Kidney (tissue), 22 donors: Measurements from ENCODE around the gene CD58. TPM values are rescaled to one million over a fixed set of nuclear protein-coding genes. Genes with fewer than 3 reads are reported as not detected.
"Not testable (repeated sequence)": the region's sequence is repeated elsewhere in the genome, so short reads cannot be mapped to it uniquely, and the experiment has no call there.

Experiments
- DNase-seq, 5 donors: peaks; one replicate each; pipeline ENCODE4 v3.0.0-alpha.2; 2013 to 2020
- FAIRE-seq: peaks from 2 replicates; lab custom pipeline; 2012; peaks lifted over from hg19 to GRCh38; lab: Jason Lieb, UNC
- H3K27ac ChIP-seq, 2 donors: one replicate each; pipeline ENCODE4 v1.7.0; 2013; ENCODE audit warnings: low read depth in 2 of 2, low read length in 2 of 2, inconsistent platforms in 1 of 2
- H3K27me3 ChIP-seq: one replicate; pipeline ENCODE4 v1.7.1; 2013; ENCODE audit warnings: low read length, inconsistent platforms; ENCODE audit not compliant: control insufficient read depth, insufficient read depth
- H3K36me3 ChIP-seq, 3 donors: one replicate each; pipeline versions ENCODE4 v1.7.0 to v1.7.1; 2013; ENCODE audit warnings: low read length in 3 of 3, control low read depth in 1 of 3, inconsistent platforms in 1 of 3; ENCODE audit not compliant: insufficient read depth in 3 of 3, control insufficient read depth in 2 of 3
- H3K4me1 ChIP-seq, 3 donors: one replicate each; pipeline versions ENCODE4 v1.7.0 to v1.7.1; 2013; ENCODE audit warnings: low read length in 3 of 3, inconsistent platforms in 1 of 3, low read depth in 1 of 3; ENCODE audit not compliant: control insufficient read depth in 2 of 3, insufficient read depth in 2 of 3
- H3K4me3 ChIP-seq, 3 donors: one replicate each; pipeline versions ENCODE4 v1.7.0 to v1.8.1; 2013; ENCODE audit warnings: low read length in 3 of 3, control low read depth in 1 of 3, inconsistent platforms in 1 of 3
- H3K9ac ChIP-seq, 3 donors: one replicate each; pipeline versions ENCODE4 v1.7.0 to v1.7.1; 2013; ENCODE audit warnings: low read length in 3 of 3, control low read depth in 1 of 3, inconsistent platforms in 1 of 3
- H3K9me3 ChIP-seq, 3 donors: one replicate each; pipeline versions ENCODE4 v1.7.0 to v1.7.1; 2013; ENCODE audit warnings: low read length in 3 of 3, control low read depth in 1 of 3, inconsistent platforms in 1 of 3; ENCODE audit not compliant: control insufficient read depth in 2 of 3, insufficient read depth in 1 of 3
- intact Hi-C: fragments of 100-400 bp; cut with DNase I; formaldehyde crosslinking; loops from one replicate; pipeline ENCODE4 v1.11.1; 2022
- long read RNA-seq, 10 donors: library from polyadenylated mRNA in 1 of 10; unstranded in 1 of 10; transcript quantifications; one replicate each; pipeline ENCODE4 v2.0.0 and lab custom pipeline, GENCODE V29; 2021 to 2026
- polyA plus RNA-seq: library from polyadenylated mRNA; stranded (reverse); fragments of 350-450 nt; fragmentation: Illumina TruSeq; extraction: RNeasy Lipid Tissue Mini Kit (QIAGEN cat#74804); gene quantifications from one replicate; pipeline ENCODE4 v1.2.3, GENCODE V29; 2014; ENCODE audit warnings: low read depth, low replicate concordance; ENCODE audit not compliant: insufficient read depth
- total RNA-seq: library from RNA; stranded (reverse); fragmentation: NEBNext Ultra II Directional; extraction: Animal tissue kit (Norgen Biotek cat#: 25700); gene quantifications from one replicate; pipeline ENCODE4 v1.2.1, GENCODE V29; 2021
- TF ChIP-seq, protein P1 (sequence below): IDR thresholded peaks from 3 replicates; pipeline ENCODE4 v1.5.1; 2012; ENCODE audit warnings: mild to moderate bottlenecking, moderate library complexity, borderline replicate concordance; ENCODE audit not compliant: insufficient read depth; ENCODE audit errors: extremely low read depth
- donor health status: control.
- donor health status: control.
- donor health status: control.
- donor health status: control.
- donor health status: control.
- donor health status: DM: yes; HTN: yes; CAD: no.
- donor health status: Normal renal cell carcinoma (clear cell type).

The CD58 gene
- 36.6 TPM for total RNA-seq
- polyA plus RNA-seq, result 27.4 TPM
- long read RNA-seq, donor 1, partial matches to known transcripts, result 0 of 4 reads
- long read RNA-seq, donor 1, other reads (novel, unspliced or antisense), result 0 of 4 reads
- long read RNA-seq, donor 2, transcript CD58-202 (6 exons, 1,098 nt), result major isoform, 7 of 7 reads
- long read RNA-seq, donor 2, partial matches to known transcripts, result 0 of 7 reads
- long read RNA-seq, donor 2, other reads (novel, unspliced or antisense), result 0 of 7 reads
- long read RNA-seq, donor 3, transcript CD58-202 (6 exons, 1,098 nt), result major isoform, 22 of 30 reads
- long read RNA-seq, donor 3, partial matches to known transcripts, result 5 of 30 reads
- long read RNA-seq, donor 3, other reads (novel, unspliced or antisense), result 0 of 30 reads
- long read RNA-seq, donor 4, transcript CD58-202 (6 exons, 1,098 nt), result major isoform, 11 of 15 reads
- long read RNA-seq, donor 4, partial matches to known transcripts, result 0 of 15 reads
- long read RNA-seq, donor 4, other reads (novel, unspliced or antisense), result 0 of 15 reads
- long read RNA-seq, donor 5, partial matches to known transcripts, result 0 of 1 reads
- long read RNA-seq, donor 5, other reads (novel, unspliced or antisense), result 0 of 1 reads
- long read RNA-seq, donor 6, transcript CD58-202 (6 exons, 1,098 nt), result major isoform, 8 of 13 reads
- long read RNA-seq, donor 6, partial matches to known transcripts, result 0 of 13 reads
- long read RNA-seq, donor 6, other reads (novel, unspliced or antisense), result 0 of 13 reads
- long read RNA-seq, donor 7, transcript CD58-202 (6 exons, 1,098 nt), result major isoform, 14 of 22 reads
- long read RNA-seq, donor 7, partial matches to known transcripts, result 0 of 22 reads
- long read RNA-seq, donor 7, other reads (novel, unspliced or antisense), result 3 of 22 reads
- long read RNA-seq, donor 8, transcript CD58-202 (6 exons, 1,098 nt), result major isoform, 13 of 17 reads
- long read RNA-seq, donor 8, partial matches to known transcripts, result 0 of 17 reads
- long read RNA-seq, donor 8, other reads (novel, unspliced or antisense), result 0 of 17 reads
- long read RNA-seq, donor 9, partial matches to known transcripts, result 0 of 2 reads
- long read RNA-seq, donor 9, other reads (novel, unspliced or antisense), result 0 of 2 reads
- long read RNA-seq, donor 10, transcript CD58-202 (6 exons, 1,098 nt), result major isoform, 6 of 15 reads
- long read RNA-seq, donor 10, transcript CD58-201 (4 exons, 892 nt), result major isoform, 6 of 15 reads
- long read RNA-seq, donor 10, partial matches to known transcripts, result 0 of 15 reads
- long read RNA-seq, donor 10, other reads (novel, unspliced or antisense), result 0 of 15 reads

- intact Hi-C loops, result no loop called here
- peaks cover 0 to 12% (median 4%) of the 10 kb centered on the region in 3 donors for H3K4me1 ChIP-seq
- DNase-seq, result peak; percentile 87 to 96 (median 91)
- peak within 1 kb of the TSS; percentile 93 to 94 for H3K27ac ChIP-seq
- no peaks in the 10 kb centered on the region for H3K9me3 ChIP-seq
- FAIRE-seq, result no peak
- peak within 1 kb of the TSS; percentile 65 to 94 (median 73) for H3K4me3 ChIP-seq
- no peaks in the 10 kb centered on the region for H3K27me3 ChIP-seq
- H3K9ac ChIP-seq, result peak within 1 kb of the TSS; percentile 28 to 95 (median 86)
- no peaks in the 10 kb centered on the region for H3K36me3 ChIP-seq
- TF ChIP-seq, protein P1, sequence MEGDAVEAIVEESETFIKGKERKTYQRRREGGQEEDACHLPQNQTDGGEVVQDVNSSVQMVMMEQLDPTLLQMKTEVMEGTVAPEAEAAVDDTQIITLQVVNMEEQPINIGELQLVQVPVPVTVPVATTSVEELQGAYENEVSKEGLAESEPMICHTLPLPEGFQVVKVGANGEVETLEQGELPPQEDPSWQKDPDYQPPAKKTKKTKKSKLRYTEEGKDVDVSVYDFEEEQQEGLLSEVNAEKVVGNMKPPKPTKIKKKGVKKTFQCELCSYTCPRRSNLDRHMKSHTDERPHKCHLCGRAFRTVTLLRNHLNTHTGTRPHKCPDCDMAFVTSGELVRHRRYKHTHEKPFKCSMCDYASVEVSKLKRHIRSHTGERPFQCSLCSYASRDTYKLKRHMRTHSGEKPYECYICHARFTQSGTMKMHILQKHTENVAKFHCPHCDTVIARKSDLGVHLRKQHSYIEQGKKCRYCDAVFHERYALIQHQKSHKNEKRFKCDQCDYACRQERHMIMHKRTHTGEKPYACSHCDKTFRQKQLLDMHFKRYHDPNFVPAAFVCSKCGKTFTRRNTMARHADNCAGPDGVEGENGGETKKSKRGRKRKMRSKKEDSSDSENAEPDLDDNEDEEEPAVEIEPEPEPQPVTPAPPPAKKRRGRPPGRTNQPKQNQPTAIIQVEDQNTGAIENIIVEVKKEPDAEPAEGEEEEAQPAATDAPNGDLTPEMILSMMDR, result peak; percentile 59
These were observed at the start of gene CD58 for GRCh38 chr1:116570358-116571214. TSS of gene CD58 (minus strand) at chr1:116571026. CDS start at chr1:116570972, 54 bp downstream.

DNA sequence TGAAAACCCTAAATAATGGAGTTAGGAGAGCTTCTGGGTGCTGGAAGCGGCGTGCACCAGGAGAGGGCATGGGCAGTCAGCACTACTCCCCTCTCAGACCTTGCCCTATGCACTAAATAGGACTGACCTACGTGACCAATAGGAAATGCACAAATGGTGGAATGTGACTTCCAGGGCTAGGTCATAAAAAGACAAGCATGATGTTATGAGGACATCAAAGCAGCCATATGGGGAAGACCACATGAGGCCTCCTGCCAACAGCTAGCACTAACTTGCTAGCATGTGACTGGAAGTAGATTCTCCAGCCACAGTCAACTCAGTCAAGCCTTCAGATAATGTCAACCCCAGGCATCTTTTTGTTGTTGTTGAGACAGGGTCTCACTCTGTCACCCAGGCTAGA, 49.6 kb upstream of the CD58 start:
- H3K9me3 ChIP-seq, DNase-seq, H3K27ac ChIP-seq, H3K4me3 ChIP-seq, FAIRE-seq, H3K4me1 ChIP-seq, H3K27me3 ChIP-seq, H3K9ac ChIP-seq, intact Hi-C loops, H3K36me3 ChIP-seq: not testable (repeated sequence)

GRCh38 chr1:116619106-116619505, 48.3 kb upstream of the CD58 start:
- H3K4me3 ChIP-seq, H3K27me3 ChIP-seq, intact Hi-C loops, FAIRE-seq, H3K9me3 ChIP-seq, H3K9ac ChIP-seq, H3K4me1 ChIP-seq, H3K36me3 ChIP-seq: not testable (repeated sequence)
- DNase-seq, result peak in 1 of 5 donors; percentile 39
- H3K27ac ChIP-seq, result peak overlapping the region in 1 of 2 donors; percentile 80

DNA sequence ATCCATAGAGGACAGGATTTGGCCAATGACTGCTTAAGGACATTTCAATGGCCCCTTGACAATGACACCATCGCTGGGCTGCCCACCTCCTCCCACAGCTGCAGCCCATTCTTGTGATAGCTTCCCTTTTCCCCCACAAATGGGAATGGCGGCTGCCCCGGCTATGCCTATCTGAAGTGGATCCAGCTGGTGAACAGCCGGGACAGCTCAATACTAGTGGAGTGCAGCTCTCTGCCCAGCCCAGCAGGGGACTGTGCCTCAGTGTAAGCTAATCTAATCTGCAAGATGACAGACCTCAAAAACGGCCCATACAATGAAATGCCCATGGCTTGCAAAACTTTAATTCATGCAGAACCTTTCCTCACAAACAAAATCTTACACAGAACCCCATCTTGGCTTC, 47.0 kb upstream of the CD58 start:
- DNase-seq, H3K27me3 ChIP-seq, H3K9me3 ChIP-seq, H3K9ac ChIP-seq, H3K4me1 ChIP-seq, H3K36me3 ChIP-seq, FAIRE-seq, intact Hi-C loops, H3K4me3 ChIP-seq, H3K27ac ChIP-seq: not testable (repeated sequence)

GRCh38 chr1:116613825-116614224, 43.0 kb upstream of the CD58 start:
- H3K4me3 ChIP-seq, H3K27ac ChIP-seq, DNase-seq, FAIRE-seq, H3K9ac ChIP-seq, H3K27me3 ChIP-seq, H3K4me1 ChIP-seq, H3K36me3 ChIP-seq, H3K9me3 ChIP-seq, intact Hi-C loops: not testable (repeated sequence)

DNA sequence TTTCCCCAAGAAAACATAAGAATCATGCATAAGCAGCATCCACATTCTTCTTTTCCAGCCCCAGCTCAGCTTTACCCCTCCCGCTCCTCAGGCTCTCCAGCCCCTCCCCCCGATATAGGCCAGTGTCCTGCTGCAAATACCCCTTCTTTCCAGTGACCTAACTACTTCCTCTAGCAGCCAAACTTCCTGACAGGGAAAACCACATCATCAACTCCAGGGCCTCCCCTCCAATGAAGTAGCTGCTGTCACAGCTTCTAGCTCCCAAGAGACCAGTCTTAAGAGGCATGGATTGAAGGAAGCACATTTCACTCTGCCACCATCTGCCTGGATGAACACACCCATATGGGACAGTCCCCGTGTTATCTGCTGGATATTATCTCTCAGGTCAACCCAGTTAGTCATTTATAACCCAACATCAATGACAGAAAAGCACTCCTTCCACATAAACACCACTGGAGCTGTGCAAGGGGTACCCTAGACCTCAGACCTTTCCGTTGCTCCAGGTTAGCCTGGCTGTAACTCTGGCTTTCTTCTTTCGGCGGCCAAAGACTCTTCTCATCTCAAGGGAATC, 39.1 kb upstream of the CD58 start:
- DNase-seq, H3K36me3 ChIP-seq, H3K27me3 ChIP-seq, H3K27ac ChIP-seq, H3K9ac ChIP-seq, intact Hi-C loops, H3K4me3 ChIP-seq, H3K9me3 ChIP-seq, FAIRE-seq, H3K4me1 ChIP-seq: not testable (repeated sequence)
